ENCODE data around the gene TELO2.

DNA sequence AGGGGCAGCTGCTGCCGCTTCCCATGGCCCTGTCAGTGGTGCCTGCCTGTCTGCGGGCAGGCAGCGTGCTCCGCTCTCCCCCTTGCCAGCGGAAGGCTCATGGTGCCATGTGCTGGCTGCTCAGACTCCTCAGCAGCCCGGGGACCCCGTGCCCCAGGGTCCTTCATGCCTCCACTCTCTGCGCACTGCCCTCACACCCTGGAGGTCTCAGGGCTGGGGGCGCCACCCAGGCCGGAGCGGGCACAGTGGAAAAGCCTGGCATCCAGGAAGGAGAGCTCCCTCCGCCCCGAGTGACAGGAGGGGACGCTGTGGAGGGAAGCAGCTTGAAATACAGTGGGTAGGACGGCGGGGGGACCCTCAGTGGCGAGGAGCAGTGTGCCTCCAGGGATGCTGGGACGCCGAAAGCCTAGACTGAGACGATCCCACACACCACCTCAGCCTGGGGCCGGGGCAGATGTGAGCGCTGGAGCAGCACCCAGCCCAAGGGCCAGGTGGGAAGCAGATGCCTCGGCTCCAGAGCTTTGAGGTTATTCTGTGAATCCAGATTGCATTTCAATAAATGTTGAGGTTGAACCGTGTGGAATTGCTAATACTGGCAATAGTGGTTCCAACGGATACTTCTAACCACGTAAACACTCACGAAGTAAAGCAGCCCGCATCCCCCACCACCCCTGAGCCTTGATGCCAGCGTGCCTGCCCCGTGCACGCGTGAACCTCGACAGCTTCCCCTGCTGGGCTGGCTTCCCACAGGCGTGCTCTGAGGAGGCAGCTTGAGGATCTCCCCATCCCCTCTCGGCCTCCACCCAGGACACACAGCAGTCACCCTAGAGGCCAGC is 46.8 kb downstream of the TELO2 start:
- TF ChIP-seq ZNF354C (tag by site-specific recombination; IDR thresholded peaks at IDR 0.05; ENCODE audit: borderline replicate concordance, low read depth) (no peak), ZBTB44 (tag by site-specific recombination; IDR thresholded peaks at IDR 0.05) (no peak), ZSCAN23 (tag by site-specific recombination; IDR thresholded peaks at IDR 0.05) (no peak), ZSCAN16 (tag by site-specific recombination; IDR thresholded peaks at IDR 0.05) (no peak), ZNF350 (tag by site-specific recombination; IDR thresholded peaks at IDR 0.05) (no peak)
